Measurements from ENCODE around the gene BCL11A.

DNA sequence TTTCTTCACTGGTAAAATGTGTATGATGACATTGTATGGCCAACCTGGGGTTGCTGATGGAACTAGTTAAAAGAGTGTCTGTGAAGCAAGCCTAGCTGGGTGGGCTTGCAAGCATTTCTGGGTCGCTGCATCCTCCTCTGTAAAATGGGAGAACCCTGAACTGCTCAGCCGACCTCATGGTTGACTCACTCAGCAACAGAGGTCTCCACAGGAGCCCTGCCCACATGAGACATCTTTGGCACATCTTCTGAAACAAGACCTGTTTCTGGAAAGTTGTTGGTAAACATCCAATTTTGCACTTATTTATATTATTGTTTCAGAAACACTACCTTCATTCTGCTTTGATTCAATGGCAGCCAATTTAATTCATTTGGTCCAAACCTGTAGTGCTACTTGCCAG lies 52.6 kb downstream of the BCL11A start:
- TF ChIP-seq, protein P1, sequence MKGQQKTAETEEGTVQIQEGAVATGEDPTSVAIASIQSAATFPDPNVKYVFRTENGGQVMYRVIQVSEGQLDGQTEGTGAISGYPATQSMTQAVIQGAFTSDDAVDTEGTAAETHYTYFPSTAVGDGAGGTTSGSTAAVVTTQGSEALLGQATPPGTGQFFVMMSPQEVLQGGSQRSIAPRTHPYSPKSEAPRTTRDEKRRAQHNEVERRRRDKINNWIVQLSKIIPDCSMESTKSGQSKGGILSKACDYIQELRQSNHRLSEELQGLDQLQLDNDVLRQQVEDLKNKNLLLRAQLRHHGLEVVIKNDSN (IDR thresholded peaks at IDR 0.05) = no peak
- TF ChIP-seq NFIC (IDR thresholded peaks at IDR 0.05) (no peak), EP300 (IDR thresholded peaks at IDR 0.05; ENCODE audit: borderline replicate concordance) (no peak), CEBPB (IDR thresholded peaks at IDR 0.05) (no peak), FOXM1 (IDR thresholded peaks at IDR 0.05; ENCODE audit: borderline replicate concordance, low read depth) (no peak), MAX (IDR thresholded peaks at IDR 0.05) (no peak), TAF1 (IDR thresholded peaks at IDR 0.05; ENCODE audit: low read depth) (no peak), CREB1 (IDR thresholded peaks at IDR 0.05; ENCODE audit: low read depth) (no peak)

Measured in Ishikawa (cell line).